Testis (tissue), 3 donors: ENCODE data around the gene TMPRSS13. TPM values are rescaled to one million over a fixed set of nuclear protein-coding genes. Genes with fewer than 3 reads are reported as not detected.
"Not testable (repeated sequence)": the region's sequence is repeated elsewhere in the genome, so short reads cannot be mapped to it uniquely, and the experiment has no call there.

ENCODE experiments used
- DNase-seq: peaks from one replicate; pipeline ENCODE4 v3.0.0-alpha.2; 2019
- H3K27ac ChIP-seq, 2 donors: fragments of 200-600 bp; sonication (generic); one replicate each; pipeline ENCODE4 v1.5.1; 2019
- H3K27me3 ChIP-seq: fragments of 200-600 bp; sonication (generic); one replicate; pipeline ENCODE4 v1.5.1; 2019
- H3K36me3 ChIP-seq: fragments of 200-600 bp; sonication (generic); one replicate; pipeline ENCODE4 v1.5.1; 2017; ENCODE audit warnings: low read depth; ENCODE audit errors: missing control alignments
- H3K4me1 ChIP-seq: fragments of 200-600 bp; sonication (generic); one replicate; pipeline ENCODE4 v1.5.1; 2019
- H3K4me3 ChIP-seq, 2 donors: fragments of 200-600 bp; sonication (generic); one replicate each; pipeline ENCODE4 v1.5.1; 2017 to 2019
- H3K9me3 ChIP-seq: fragments of 200-600 bp; sonication (generic); one replicate; pipeline ENCODE4 v1.5.1; 2017
- POLR2A ChIP-seq: fragments of 450-650 bp; IDR thresholded peaks from one replicate; pipeline ENCODE4 v1.6.1; 2017; ENCODE audit warnings: antibody characterized with exemption, mild to moderate bottlenecking, moderate library complexity
- WGBS, 2 donors: methylation state at CpG; one replicate each; pipeline ENCODE4 v1.1.5; 2018; 5-methylcytosine and 5-hydroxymethylcytosine counted together
- intact Hi-C: fragments of 100-400 bp; cut with DNase I; formaldehyde crosslinking; loops from one replicate; pipeline ENCODE4 v1.15.1; 2023; ENCODE audit warnings: low total_unique reads
- polyA plus RNA-seq: library from polyadenylated mRNA; stranded (reverse); fragments of 350-450 nt; fragmentation: Illumina TruSeq; extraction: RNeasy Lipid Tissue Mini Kit (QIAGEN cat#74804); gene quantifications from one replicate; pipeline ENCODE4 v1.2.3, GENCODE V29; 2014; ENCODE audit warnings: low read depth, low replicate concordance; ENCODE audit not compliant: insufficient read depth
- total RNA-seq, 2 donors: library from RNA; depleted of rRNA; stranded (reverse); fragments of >200 nt; gene quantifications; one replicate each; pipeline ENCODE4 v1.2.3, GENCODE V29; 2016
- TF ChIP-seq, protein P1 (sequence below), 3 experiments: fragments of 450-650 bp in 2 of 3; fragments of 200-600 bp in 1 of 3; sonication (generic) in 1 of 3; IDR thresholded peaks; one replicate each; pipeline ENCODE4 v1.5.1; 2016 to 2019; ENCODE audit warnings: antibody characterized with exemption in 3 of 3, mild to moderate bottlenecking in 2 of 3, moderate library complexity in 1 of 3

Gene TMPRSS13
- total and polyA plus RNA-seq, 3 donors from 2014 or later: 0.74 to 0.91 (median 0.87) TPM

- no peak for DNase-seq
- no peak overlapping the region for H3K4me3 ChIP-seq
- no peaks in the 10 kb centered on the region for H3K27me3 ChIP-seq
- 93 to 95% methylated on average over 3 of the region's 3 CpGs for WGBS, 2 donors
- H3K4me1 ChIP-seq: no peaks in the 10 kb centered on the region
- TF ChIP-seq, protein P1, sequence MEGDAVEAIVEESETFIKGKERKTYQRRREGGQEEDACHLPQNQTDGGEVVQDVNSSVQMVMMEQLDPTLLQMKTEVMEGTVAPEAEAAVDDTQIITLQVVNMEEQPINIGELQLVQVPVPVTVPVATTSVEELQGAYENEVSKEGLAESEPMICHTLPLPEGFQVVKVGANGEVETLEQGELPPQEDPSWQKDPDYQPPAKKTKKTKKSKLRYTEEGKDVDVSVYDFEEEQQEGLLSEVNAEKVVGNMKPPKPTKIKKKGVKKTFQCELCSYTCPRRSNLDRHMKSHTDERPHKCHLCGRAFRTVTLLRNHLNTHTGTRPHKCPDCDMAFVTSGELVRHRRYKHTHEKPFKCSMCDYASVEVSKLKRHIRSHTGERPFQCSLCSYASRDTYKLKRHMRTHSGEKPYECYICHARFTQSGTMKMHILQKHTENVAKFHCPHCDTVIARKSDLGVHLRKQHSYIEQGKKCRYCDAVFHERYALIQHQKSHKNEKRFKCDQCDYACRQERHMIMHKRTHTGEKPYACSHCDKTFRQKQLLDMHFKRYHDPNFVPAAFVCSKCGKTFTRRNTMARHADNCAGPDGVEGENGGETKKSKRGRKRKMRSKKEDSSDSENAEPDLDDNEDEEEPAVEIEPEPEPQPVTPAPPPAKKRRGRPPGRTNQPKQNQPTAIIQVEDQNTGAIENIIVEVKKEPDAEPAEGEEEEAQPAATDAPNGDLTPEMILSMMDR (IDR thresholded peaks at IDR 0.05): no peak
- TF ChIP-seq POLR2A: no peak
- intact Hi-C loops: no loop called here
- H3K9me3 ChIP-seq: no peaks in the 10 kb centered on the region
- H3K36me3 ChIP-seq: no peaks in the 10 kb centered on the region
- H3K27ac ChIP-seq: no peak overlapping the region
Measured at GRCh38 chr11:117953024-117953671, 23.9 kb upstream of the TMPRSS13 start.

DNA sequence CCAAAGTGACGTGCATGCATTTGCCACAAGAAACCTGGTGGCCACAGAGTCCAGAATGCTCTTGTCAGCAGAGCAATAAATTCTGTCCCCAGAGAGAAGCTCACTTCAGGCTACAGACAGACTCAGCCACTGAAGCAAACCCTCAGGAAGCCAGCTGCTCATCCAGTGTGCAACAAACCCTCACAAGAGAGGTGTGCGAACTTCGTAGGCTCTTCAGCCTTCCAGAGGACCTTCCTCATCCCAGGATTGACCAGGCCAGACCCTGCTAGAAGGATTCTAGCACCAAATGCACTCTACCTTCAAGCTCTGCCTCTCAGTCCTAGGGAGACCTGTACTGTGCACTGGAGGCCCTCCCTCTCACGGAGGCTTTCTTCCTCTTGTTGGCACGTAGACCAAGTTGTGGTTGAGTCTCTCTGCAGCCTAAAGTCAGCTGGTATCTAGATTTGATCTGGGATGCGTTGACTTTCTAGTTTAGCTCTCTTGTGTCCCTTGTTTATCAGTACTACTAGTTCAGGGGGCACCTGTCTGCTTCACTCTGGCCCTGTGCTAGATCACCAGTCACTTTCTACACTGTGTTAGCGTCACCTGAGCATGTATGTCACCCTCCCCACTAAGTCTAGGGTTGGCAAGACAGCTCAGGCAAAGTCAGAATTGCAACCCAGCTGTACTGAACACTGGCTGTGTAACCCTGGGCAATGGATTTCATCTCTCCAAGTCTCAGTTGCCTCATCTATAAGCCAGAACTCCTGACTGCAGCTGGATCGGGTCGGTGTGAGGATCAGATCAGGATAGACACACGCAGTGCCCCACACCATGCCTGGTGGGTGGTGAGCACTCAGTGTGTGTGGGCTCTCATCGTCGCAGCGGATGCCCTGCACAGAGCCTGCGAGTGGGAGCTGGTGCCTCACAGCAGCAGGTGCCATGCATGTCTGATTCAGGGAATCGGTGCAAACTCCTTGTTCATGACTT lies 22.1 kb upstream of the TMPRSS13 start:
- DNase-seq: no peak
- WGBS, 2 donors: 83 to 86% methylated on average over 13 to 15 of the region's 15 CpGs

GRCh38 chr11:117950301-117950700 lies 21.1 kb upstream of the TMPRSS13 start:
- Histone ChIP-seq H3K27ac (no peak overlapping the region), H3K9me3 (no peaks in the 10 kb centered on the region), H3K36me3 (no peaks in the 10 kb centered on the region), H3K27me3 (no peaks in the 10 kb centered on the region), H3K4me3 (no peak overlapping the region), H3K4me1 (no peaks in the 10 kb centered on the region)
- no peak for DNase-seq
- intact Hi-C loops: no loop called here
- TF ChIP-seq, protein P1 (IDR thresholded peaks at IDR 0.05): no peak
- TF ChIP-seq POLR2A: no peak
- 40 to 51% methylated on average over 5 of the region's 5 CpGs for WGBS, 2 donors

More for the DNA sequence above, 22.1 kb upstream of the TMPRSS13 start:
- intact Hi-C loops: no loop called here
- Histone ChIP-seq H3K4me1 (no peaks in the 10 kb centered on the region), H3K4me3 (no peak overlapping the region), H3K9me3 (no peaks in the 10 kb centered on the region), H3K27ac (no peak overlapping the region), H3K36me3 (no peaks in the 10 kb centered on the region), H3K27me3 (no peaks in the 10 kb centered on the region)
- TF ChIP-seq POLR2A: no peak
- TF ChIP-seq, protein P1 (IDR thresholded peaks at IDR 0.05): no peak

GRCh38 chr11:117949062-117949461 lies 19.9 kb upstream of the TMPRSS13 start:
- H3K36me3 ChIP-seq: no peaks in the 10 kb centered on the region
- H3K27ac ChIP-seq: no peak overlapping the region
- intact Hi-C loops: loop anchor here (5.0 to 10.0 kb wide), 2 partner anchors 106 to 107 kb away; no protein-coding TSS in a partner anchor
- no peaks in the 10 kb centered on the region for H3K27me3 ChIP-seq
- TF ChIP-seq, protein P1 (IDR thresholded peaks at IDR 0.05): no peak
- TF ChIP-seq POLR2A: no peak
- no peak for DNase-seq
- no peaks in the 10 kb centered on the region for H3K9me3 ChIP-seq
- 68 to 72% methylated on average over 6 of the region's 6 CpGs for WGBS, 2 donors
- no peak overlapping the region for H3K4me3 ChIP-seq
- no peaks in the 10 kb centered on the region for H3K4me1 ChIP-seq

DNA sequence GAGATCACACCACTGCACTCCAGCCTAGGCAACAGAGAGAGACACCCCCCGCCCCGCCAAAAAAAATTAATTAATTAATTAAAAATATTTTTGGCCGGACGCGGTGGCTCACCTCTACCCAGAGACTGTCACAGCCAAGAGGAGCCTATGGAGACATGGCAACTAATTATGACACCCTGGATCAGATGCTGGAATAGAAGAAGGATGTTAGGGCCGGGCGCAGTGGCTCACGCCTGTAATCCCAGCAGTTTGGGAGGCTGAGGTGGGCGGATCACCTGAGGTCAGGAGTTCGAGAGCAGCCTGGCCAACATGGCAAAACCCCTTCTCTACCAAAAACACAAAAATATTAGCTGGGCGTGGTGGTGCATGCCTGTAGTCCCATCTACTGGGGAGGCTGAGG lies 19.3 kb upstream of the TMPRSS13 start:
- H3K36me3 ChIP-seq, H3K4me1 ChIP-seq, H3K9me3 ChIP-seq, DNase-seq, H3K27ac ChIP-seq, H3K27me3 ChIP-seq, H3K4me3 ChIP-seq: not testable (repeated sequence)
- 93% methylated on average over 11 of the region's 11 CpGs for WGBS, 2 donors
- intact Hi-C loops: loop anchor here (5.0 to 10.0 kb wide), 2 partner anchors 106 kb away; no protein-coding TSS in a partner anchor

DNA sequence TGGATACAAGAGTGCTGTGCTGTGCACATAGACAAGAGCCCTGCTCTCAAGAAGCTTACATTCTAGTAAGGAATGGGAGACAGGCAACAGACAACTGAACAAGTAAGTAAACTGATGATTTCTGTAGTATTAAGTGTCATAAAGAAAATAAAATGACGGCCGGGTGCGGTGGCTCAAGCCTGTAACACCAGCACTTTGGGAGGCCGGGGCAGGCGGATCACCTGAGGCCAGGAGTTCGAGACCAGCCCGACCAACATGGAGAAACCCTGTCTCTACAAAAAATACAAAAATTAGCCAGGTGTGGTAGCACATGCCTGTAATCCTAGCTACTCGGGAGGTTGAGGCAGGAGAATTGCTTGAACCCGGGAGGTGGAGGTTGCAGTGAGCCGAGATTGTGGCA lies 18.5 kb upstream of the TMPRSS13 start:
- WGBS, 2 donors: 77 to 88% methylated on average over 10 of the region's 10 CpGs
- DNase-seq, H3K36me3 ChIP-seq, H3K9me3 ChIP-seq, H3K27me3 ChIP-seq, H3K4me1 ChIP-seq, H3K27ac ChIP-seq, H3K4me3 ChIP-seq: not testable (repeated sequence)
- intact Hi-C loops: loop anchor here (5.0 to 10.0 kb wide), 2 partner anchors 105 to 107 kb away; no protein-coding TSS in a partner anchor
